ENCODE results near the gene EMP1.

The EMP1 gene

GRCh38 chr12:13173012-13173932 is 23.3 kb upstream of the EMP1 start:
- DNase-seq (ENCODE audit: low spot score): peak; percentile 83

- DNase-seq (ENCODE audit: low spot score): peak; percentile 58
These were observed 21.0 kb upstream of the EMP1 start for GRCh38 chr12:13175499-13175898.

- DNase-seq (ENCODE audit: low spot score): no peak
These were observed 20.3 kb upstream of the EMP1 start for GRCh38 chr12:13176256-13176655.

DNA sequence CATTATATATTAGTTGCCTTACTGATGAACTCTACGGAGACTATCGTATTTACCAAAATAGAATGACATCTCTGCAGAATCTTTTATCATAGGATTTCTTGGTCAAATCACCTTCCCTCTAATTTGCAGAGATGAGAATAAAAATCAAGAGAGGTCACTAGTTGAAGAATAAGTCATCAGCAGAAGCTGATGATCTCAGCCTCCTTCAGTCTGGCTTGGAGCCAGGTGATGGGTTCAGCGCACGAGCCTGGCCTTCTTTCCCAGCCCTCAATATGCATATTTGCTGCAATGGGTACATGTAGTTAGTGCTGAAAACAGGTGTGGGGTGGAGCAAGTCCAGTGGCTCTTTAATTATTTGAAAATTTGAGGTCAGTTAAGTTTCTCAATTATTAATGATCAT is 19.2 kb upstream of the EMP1 start:
- DNase-seq (ENCODE audit: low spot score): no peak

DNA sequence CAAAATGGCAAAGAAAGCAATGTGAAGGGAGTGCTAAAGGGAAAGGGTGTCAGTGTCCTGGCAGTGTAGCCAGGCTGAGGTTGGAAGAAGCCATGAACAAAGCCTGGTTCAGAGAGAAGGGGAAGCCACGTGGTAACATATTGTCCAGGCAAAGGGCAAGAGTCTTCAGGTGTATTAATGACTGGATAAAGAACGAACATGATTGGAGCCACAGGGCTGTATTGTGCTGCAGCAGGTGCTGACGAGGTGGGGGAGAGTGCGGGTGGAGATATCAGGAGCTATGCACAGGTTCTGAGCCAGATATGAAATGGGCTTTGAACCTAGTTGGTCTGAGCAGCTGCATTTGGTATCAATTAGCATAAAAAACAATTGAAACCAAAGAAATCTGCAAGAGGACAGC is 18.6 kb upstream of the EMP1 start:
- no peak for DNase-seq (ENCODE audit: low spot score)

DNA sequence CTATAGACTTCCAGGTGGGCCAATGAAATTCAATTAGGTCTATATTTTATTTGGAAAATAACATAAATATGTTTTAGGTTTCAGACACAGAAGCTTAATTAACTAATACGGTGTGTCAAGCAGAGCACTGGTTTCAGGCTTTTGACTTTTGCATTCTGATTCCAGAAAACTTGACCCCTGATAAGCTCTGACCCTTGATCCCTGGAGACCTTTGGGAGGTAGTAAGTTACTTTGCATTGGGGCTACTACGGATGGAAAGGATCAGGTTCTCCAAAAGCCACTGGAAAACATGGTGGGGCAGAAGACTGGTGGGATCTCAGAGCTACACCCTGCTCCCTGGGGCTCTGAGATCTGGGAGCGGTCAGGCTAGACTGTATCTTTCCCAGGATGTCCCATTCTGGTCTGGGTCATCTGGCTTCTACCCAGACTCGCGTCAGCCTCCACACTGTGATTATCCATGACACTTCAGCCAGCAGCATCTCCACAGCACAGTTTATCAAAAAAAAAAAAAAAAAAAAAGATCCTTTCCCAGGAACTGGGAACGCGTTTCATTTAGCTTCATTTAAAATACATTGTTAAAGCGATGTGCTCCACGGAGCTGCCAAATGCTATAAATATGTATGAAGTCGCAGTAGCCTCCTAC is 17.8 kb upstream of the EMP1 start:
- no peak for DNase-seq (ENCODE audit: low spot score)

GRCh38 chr12:13179211-13180074 is 17.1 kb upstream of the EMP1 start:
- no peak for DNase-seq (ENCODE audit: low spot score)

DNA sequence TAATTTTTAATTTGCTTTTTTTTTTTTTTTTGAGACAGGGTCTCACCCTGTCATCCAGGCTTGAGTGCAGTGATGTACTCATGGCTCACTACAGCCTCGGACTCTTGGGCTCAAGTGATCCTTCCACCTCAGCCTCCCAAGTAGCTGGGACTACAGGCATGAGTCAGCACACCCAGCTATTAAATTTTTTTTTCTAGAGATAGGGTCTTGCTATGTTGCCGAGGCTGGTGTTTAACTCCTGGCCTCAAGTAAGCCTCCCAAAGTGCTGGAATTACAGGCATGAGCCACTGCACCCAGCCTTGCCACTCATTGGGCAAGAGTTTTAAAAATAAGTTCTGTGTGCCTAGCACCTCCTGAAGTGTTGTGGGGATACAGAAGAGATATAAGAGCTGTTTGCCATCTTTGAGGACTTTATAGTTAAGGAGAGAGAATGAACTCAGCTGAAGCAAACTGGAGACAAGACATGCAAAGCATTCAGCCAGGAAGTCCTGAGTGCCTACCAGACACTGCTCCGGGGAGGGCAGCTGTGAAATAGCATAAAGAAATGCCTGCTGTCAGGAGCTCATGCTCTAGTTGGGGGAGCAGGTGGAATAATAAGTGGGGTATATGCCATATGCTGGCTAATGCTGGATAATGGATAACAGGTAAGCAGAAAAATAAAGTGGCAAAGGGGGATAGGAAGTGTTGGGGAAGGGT is 15.0 kb upstream of the EMP1 start:
- no peak for DNase-seq (ENCODE audit: low spot score)

- DNase-seq (ENCODE audit: low spot score): no peak
These were observed 13.6 kb upstream of the EMP1 start for GRCh38 chr12:13182881-13183280.

- no peak for DNase-seq (ENCODE audit: low spot score)
These were observed 12.9 kb upstream of the EMP1 start for GRCh38 chr12:13183620-13184019.

DNA sequence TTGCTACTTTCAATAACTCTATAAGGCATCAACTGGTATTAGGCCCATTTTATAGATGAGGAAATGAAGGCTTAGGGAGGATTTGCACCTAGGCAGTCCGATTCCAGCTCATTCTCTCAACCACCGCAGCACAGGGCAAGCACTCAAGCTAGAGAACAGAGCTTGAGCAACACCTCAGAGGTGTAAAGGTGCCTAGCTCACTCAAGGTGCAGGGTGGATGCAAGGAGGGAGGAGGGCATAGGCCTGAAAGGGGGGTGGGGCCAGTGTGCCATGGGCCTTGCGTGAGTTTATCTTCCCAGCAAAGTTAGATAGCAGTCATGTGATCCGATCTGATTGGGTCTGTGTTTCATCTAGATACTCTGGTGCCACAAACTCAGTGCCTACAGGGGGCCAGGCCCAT is 10.2 kb upstream of the EMP1 start:
- no peak for DNase-seq (ENCODE audit: low spot score)

GRCh38 chr12:13187399-13187798 is 9.1 kb upstream of the EMP1 start:
- no peak for DNase-seq (ENCODE audit: low spot score)

DNA sequence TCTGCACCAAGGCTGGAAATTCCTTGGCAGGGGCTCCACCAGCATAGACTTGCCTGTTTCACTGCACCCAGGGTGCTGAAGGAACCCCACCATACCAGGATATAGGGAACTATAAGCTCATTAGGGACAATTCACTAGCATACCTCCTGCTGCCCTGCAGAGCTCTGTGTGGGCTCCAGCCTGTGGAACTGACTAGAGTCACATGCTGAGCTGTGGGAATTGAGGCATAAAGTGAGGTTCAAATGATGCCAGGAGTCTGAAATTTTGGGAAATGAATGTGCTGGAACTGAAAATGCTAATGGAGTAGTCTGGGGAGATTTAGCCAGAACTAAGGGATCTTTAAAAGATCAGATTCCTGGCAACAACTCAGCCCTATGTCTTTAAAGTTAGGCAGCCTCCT is 7.3 kb upstream of the EMP1 start:
- no peak for DNase-seq (ENCODE audit: low spot score)

GRCh38 chr12:13190275-13190674 is 6.3 kb upstream of the EMP1 start:
- DNase-seq (ENCODE audit: low spot score): no peak

DNA sequence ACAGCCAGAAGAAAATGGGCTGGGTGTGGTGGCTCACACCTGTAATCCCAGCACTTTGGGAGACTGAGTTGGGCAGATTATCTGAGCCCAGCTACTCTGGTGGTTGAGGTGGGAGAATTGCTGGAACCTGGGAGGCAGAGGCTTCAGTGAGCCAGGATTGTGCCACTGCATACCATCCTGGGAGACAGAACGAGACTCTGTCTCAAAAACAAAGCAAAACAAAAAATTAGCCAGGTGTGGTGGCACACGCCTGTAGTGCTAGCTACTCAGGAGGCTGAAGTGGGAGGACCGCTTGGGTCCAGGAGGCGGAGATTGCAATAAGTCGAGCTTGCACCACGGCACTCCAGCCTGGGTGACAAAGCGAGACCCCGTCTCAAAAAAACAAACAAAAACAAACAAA is 3.8 kb upstream of the EMP1 start:
- no peak for DNase-seq (ENCODE audit: low spot score)

DNA sequence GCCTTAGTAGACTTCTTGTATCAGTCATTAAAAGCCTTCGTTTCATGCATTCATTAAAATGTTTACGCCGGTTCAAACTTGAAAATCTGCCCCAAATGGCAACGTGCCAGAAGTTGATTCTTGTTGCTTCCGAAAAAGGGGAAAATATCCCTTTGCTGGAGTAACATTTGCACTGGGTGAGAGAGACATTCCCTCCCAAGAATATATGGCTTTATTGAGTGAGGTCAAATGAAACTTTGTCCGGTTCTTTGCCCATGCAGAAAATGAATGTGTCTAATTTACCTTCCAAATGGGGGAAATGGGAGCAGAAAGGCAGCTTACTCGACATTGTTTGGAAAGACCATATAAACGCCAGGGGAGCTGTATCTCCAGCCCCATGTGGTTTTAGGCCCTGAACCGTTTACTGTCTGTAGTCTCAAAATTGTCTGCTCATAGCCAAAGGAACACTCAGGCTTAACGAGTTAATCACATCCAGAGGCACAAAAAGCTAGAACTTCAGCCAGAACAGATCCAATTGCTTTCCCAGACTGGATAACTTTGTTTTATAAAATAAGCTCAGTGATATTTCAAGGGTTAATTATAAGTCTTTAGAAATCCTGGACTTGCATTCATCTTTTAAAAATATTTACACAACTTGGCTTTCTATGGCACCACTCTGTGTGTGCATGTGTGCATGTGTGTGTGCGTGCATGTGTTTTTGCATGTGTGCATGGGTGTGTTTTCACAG is 2.9 kb upstream of the EMP1 start:
- no peak for DNase-seq (ENCODE audit: low spot score)

DNA sequence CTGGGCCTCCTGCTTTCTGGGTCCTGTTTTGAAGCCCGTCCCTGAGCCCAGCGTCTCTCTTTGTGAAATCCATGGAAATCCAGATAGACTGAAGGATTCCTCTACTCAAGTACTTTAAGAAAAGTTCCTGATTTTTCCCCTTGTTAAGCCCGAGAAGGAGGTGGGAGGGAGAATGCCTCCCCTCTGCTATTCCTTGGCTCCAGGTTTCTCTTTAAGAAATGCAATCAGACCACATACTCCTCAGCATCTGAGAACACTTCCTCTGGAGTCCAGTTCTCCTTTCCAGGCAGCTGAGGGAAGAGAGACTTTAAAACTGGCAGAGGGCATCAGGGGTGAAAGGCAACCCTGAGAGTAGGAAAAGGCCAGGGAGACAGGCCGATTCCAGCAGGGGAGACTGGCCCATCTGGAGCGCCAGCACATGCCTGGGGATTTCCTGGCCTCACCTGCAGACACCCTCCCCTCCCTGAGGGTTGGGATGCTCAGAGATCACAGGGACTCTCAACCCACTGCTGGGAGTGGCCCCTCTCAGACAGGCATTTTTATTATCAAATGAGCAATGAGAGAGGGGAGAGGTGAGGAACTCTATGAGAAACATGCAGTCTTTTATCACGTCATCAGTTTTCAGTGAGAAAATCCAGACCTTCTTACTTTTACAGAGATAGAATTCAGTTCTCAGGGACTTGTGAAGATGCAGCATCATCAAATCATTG is 2.0 kb upstream of the EMP1 start:
- peak; percentile 70 for DNase-seq (ENCODE audit: low spot score)

DNA sequence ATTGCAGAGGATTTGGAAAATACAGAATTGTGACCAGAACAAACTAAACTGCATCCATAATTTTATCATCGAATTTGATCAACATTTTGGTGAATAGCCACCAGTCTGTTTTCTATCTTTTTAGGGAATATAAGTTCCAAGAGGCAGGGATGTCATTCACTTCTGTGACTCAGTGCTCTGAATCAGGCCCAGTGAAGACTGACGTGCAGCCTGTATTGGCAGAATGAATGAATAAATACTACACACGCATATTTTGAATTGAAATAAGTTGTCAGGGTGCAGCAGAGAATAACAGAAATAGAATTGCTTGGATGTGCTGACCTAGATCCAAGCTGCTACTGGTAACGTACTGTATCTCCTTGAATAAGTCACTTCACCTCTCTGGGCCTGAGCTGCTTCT is 1.3 kb upstream of the EMP1 start:
- DNase-seq (ENCODE audit: low spot score): no peak

GRCh38 chr12:13195785-13196129 is 769 bp upstream of the EMP1 start:
- peak; percentile 71 for DNase-seq (ENCODE audit: low spot score)

DNA sequence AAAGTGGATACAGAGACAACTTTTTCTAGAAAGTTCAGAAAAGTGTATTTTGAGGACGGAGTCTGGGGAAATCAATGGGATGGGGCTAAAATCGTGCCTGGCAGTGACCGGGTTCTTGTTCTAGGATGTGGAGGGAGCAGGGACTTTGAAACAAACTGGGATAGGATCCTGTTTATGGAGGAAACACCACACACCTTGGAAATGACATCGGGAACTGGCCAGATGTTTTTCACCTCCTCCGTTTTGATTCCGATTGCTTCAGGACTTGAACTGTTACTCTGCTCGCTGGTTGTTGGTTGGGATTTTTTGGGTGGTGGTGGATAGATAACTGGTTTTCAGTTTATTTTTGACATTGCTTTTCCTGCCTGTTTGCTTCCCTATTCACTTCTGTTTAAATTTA is 506 bp downstream of the EMP1 start:
- no peak for DNase-seq (ENCODE audit: low spot score)
